ENCODE results near the gene GPR25. TPM values are rescaled to one million over a fixed set of nuclear protein-coding genes. Genes with fewer than 3 reads are reported as not detected.

The GPR25 gene, protein sequence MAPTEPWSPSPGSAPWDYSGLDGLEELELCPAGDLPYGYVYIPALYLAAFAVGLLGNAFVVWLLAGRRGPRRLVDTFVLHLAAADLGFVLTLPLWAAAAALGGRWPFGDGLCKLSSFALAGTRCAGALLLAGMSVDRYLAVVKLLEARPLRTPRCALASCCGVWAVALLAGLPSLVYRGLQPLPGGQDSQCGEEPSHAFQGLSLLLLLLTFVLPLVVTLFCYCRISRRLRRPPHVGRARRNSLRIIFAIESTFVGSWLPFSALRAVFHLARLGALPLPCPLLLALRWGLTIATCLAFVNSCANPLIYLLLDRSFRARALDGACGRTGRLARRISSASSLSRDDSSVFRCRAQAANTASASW
- total RNA-seq: not detected

DNA sequence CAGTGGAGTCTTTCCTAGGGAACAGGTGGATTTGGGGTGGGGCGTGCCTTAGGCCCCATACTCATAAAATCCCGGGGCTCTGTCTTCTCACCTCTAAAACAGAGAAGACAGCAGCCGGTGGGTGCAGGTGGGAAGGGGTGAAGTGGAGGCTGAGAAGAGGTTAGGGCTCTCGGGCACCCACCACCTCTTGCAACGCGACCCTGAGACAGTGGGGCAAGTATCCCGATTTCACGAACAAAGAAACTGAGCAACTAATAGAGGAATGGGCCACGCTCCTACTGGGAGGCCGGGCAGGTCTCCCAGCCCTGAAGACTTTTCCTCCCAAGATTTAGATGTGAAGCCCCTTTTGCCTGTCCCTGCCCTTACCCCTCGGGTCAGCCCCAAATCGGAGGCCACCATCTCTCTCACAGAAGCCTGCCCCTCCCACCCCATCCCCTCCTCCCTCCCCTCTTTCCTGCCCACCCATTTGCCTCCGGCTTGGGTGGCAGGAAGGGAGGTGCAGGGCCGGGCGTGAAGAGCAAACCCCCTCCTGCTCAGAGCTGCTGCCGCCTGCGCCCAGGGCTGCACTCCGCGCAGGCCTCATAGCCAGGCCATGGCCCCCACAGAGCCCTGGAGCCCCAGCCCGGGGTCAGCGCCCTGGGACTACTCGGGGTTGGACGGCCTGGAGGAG, at the start of gene GPR25:
Gene GPR25, plus strand, starts transcription at position 536 of the 670 bp plus-strand sequence. Its CDS starts 57 bp downstream, at position 593.
- no peaks in the 10 kb centered on the region for H3K9me3 Mint-ChIP-seq
- CTCF ChIA-PET: no interaction called here
- H3K27ac Mint-ChIP-seq: no peak within 1 kb of the TSS
- no peaks in the 10 kb centered on the region for H3K36me3 Mint-ChIP-seq (ENCODE audit: low read depth)
- no peak for DNase-seq
- peaks cover 41% of the 10 kb centered on the region for H3K27me3 Mint-ChIP-seq (ENCODE audit: low read depth)
- peak within 1 kb of the TSS; percentile 23 for H3K4me3 Mint-ChIP-seq
- H3K4me1 Mint-ChIP-seq (ENCODE audit: low read depth): peaks cover 18% of the 10 kb centered on the region
- intact Hi-C loops (cut with micrococcal nuclease): loop anchor here (10.0 kb wide), 1 partner anchor 428 kb away; no protein-coding TSS in a partner anchor

DNA sequence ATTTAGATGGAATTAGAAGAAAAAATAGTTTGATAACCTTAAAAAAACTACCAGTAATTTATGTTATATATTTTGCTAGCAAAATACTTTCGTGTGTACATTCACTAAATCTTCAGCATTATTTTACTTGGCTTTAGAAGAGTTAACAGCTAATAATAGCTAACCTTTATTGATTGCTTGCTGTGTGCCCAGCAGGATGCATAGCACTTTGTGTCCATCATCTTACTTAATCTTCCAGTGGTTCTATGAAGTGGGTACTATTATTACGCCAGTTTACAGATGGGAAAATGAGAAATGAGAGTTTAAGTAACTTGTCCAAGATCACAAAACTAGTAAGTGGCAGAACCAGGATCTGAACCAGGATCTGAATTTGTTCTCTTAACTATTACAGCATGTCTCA, 41.7 kb upstream of the GPR25 start:
- no peak for DNase-seq
- Mint-ChIP-seq H3K27me3 (ENCODE audit: low read depth) (no peaks in the 10 kb centered on the region), H3K36me3 (ENCODE audit: low read depth) (peaks cover under 1% of the 10 kb centered on the region), H3K4me1 (ENCODE audit: low read depth) (peaks cover 2% of the 10 kb centered on the region), H3K9me3 (peaks cover under 1% of the 10 kb centered on the region), H3K4me3 (no peak overlapping the region), H3K27ac (no peak overlapping the region)
- CTCF ChIA-PET: no interaction called here
- intact Hi-C loops (cut with micrococcal nuclease): no loop called here

DNA sequence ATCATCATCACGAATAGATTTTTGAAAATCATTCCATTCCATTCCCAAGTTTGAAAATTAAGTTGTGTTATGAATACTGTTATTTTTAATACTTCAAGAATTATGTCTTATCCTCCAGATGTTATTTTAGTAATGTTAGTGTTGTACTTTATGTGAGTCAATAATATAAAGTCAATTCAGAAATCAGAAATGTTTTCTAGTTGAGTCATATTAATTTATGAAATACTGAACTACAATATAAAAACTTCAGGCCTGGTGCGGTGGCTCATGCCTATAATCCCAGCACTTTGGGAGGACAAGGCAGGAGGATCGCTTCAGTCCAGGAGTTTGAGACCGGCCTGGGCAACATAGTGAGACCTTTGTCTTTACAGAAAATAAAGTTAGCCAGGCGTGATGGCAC, 38.4 kb upstream of the GPR25 start:
- Mint-ChIP-seq H3K4me3 (no peak overlapping the region), H3K27ac (no peak overlapping the region), H3K27me3 (ENCODE audit: low read depth) (no peaks in the 10 kb centered on the region), H3K9me3 (peaks cover 4% of the 10 kb centered on the region), H3K4me1 (ENCODE audit: low read depth) (no peaks in the 10 kb centered on the region), H3K36me3 (ENCODE audit: low read depth) (peaks cover 3% of the 10 kb centered on the region)
- no peak for DNase-seq
- intact Hi-C loops (cut with micrococcal nuclease): no loop called here
- CTCF ChIA-PET: no interaction called here

DNA sequence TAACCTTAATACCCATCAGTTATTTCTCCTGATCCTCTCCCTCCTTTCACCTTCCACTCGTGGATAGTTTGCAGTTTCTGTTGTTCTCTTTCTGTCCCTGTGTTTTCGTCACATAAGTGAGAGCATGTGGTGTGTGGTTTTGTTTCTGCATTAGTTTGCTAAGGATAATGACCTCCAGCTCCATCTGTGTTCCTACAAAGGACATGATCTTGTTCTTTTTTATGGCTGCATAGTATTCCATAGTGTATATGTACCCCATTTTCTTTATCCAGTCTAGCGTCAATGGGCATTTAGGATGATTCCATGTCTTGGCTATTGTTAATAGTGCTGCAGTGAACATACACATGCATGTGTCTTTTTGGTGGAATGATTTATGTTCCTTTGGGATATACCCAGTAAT, 36.6 kb upstream of the GPR25 start:
- H3K27ac Mint-ChIP-seq: no peak overlapping the region
- intact Hi-C loops (cut with micrococcal nuclease): no loop called here
- H3K4me3 Mint-ChIP-seq: no peak overlapping the region
- H3K27me3 Mint-ChIP-seq (ENCODE audit: low read depth): no peaks in the 10 kb centered on the region
- no peaks in the 10 kb centered on the region for H3K4me1 Mint-ChIP-seq (ENCODE audit: low read depth)
- CTCF ChIA-PET: interaction anchor here (0.6 kb wide), 1 partner anchor 214 kb away, joined by 4 read pairs; no protein-coding TSS in a partner anchor
- H3K9me3 Mint-ChIP-seq: peaks cover 4% of the 10 kb centered on the region
- DNase-seq: no peak
- H3K36me3 Mint-ChIP-seq (ENCODE audit: low read depth): peaks cover 3% of the 10 kb centered on the region

DNA sequence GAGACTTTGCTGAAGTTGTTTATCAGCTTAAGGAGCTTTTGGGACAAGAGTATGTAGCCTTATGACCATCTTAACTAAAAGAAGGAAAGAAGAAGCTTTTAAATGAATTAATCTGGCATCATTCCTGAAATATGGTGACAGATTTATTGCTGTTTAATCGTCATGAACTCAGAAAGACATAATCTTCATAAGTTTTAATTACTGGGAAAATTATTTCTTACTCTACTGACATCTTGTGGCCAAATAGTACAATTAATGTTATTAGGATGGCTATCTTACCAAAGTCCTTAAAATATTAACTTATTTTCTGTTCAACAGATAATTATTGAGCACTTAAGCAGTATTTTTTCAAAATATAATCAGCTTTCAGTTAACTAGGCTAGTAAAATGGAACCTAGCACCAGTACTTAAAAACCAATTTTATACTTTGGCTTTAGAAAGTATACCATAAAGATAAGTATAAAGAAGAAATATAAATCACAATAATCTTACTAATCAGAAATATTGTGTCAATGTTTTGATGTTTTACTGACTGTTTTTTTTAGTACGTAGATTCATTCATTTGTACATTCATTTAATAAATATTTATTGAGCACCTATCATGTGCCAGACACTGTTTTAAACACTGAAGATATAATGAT, 34.7 kb upstream of the GPR25 start:
- Mint-ChIP-seq H3K27me3 (ENCODE audit: low read depth) (no peaks in the 10 kb centered on the region), H3K36me3 (ENCODE audit: low read depth) (peaks cover 3% of the 10 kb centered on the region), H3K27ac (no peak overlapping the region), H3K4me1 (ENCODE audit: low read depth) (no peaks in the 10 kb centered on the region), H3K9me3 (peaks cover 4% of the 10 kb centered on the region), H3K4me3 (no peak overlapping the region)
- no peak for DNase-seq
- CTCF ChIA-PET: interaction anchor here (1.1 to 1.5 kb wide), 6 partner anchors 12 to 281 kb away, joined by 3 to 6 read pairs (median 3); no protein-coding TSS in a partner anchor
- intact Hi-C loops (cut with micrococcal nuclease): loop anchor here (1.0 kb wide), 2 partner anchors 216 to 279 kb away; no protein-coding TSS in a partner anchor

DNA sequence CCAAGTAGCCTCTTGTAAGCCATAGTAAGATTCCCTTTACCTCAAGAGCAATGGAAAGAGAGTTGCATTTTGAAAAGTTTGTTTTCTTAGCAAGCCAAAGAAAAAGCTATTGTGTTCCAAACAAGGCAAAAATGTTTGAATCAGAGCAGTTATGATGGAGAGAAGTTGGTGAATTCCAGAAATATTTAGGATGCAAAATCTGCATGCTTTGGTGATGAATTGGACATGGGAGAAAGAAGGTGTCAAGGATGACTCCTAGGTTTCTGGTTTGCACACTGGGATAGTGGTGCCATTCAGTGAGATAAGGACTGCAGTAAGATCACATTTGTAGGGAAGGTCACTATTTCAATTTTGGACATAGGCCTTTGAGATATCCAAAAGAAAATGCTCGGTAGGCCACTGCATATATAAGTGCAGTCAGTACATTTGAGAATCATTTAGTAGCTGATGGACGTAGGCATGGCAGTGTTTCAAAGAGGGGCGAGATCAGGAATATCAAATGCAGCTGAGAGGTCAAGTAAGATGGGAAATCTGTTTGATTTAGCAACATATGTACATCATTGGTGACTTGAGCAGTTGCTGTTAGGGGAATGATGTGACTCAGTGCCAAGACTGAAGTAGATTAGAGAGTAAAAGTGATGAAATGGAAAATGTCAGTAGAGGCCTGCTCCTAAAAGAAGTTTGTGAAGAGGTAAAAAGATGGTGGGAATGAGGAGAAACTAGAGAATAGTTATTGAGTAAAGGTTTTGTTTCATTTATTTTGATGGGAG, 33.9 kb upstream of the GPR25 start:
- no peak overlapping the region for H3K4me3 Mint-ChIP-seq
- CTCF ChIA-PET: interaction anchor here (0.7 to 1.5 kb wide), 3 partner anchors 12 to 280 kb away, joined by 3 read pairs; no protein-coding TSS in a partner anchor
- no peak overlapping the region for H3K27ac Mint-ChIP-seq
- peaks cover 4% of the 10 kb centered on the region for H3K9me3 Mint-ChIP-seq
- no peak for DNase-seq
- no peaks in the 10 kb centered on the region for H3K27me3 Mint-ChIP-seq (ENCODE audit: low read depth)
- intact Hi-C loops (cut with micrococcal nuclease): loop anchor here (1.0 kb wide), 2 partner anchors 217 to 280 kb away; no protein-coding TSS in a partner anchor
- H3K36me3 Mint-ChIP-seq (ENCODE audit: low read depth): peaks cover 3% of the 10 kb centered on the region
- H3K4me1 Mint-ChIP-seq (ENCODE audit: low read depth): no peaks in the 10 kb centered on the region

DNA sequence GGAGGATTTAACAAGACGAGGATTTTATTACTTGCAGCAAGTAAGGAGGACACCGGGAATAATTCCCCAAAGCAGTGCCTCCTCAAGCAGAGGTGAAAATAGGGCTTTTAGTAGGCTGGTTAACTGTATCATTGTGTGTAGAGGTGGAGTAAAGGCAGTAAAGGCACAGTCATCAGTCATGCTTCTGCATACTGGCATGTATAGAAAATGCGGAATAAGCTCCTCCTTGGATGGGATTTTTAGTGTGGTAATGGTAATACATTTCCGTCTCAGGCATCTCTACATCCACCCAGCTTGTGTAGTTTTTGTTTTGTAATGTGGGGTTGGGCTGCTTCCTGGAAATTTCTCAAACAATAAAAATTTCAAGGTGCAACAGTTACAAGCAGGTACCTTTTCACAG, 27.4 kb upstream of the GPR25 start:
- Mint-ChIP-seq H3K4me3 (no peak overlapping the region), H3K36me3 (ENCODE audit: low read depth) (peaks cover 12% of the 10 kb centered on the region)
- CTCF ChIA-PET: interaction anchor here (1.3 kb wide), 1 partner anchor 223 kb away, joined by 6 read pairs; no protein-coding TSS in a partner anchor

DNA sequence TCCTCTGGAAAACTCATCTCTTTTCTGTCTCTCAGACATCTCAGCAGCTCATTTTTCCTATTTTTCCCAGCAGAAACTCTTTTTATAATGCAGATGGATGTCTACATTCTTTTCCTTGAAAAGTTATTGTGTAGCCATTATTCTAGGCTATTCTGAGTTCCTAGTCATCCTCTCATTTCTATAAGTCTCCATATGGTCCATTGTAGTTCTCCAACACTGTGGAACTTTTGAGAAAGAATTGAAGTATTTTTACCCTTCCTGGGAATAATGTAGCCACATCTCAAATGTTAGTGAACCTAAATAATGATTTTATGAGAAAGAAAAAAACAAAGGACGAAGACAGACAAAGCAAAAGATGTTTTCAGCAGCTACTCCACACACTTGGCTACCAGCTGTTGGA, 26.4 kb upstream of the GPR25 start:
- intact Hi-C loops (cut with micrococcal nuclease): no loop called here
- no peaks in the 10 kb centered on the region for H3K4me1 Mint-ChIP-seq (ENCODE audit: low read depth)
- DNase-seq: no peak
- CTCF ChIA-PET: no interaction called here
- no peak overlapping the region for H3K4me3 Mint-ChIP-seq
- peaks cover 13% of the 10 kb centered on the region for H3K36me3 Mint-ChIP-seq (ENCODE audit: low read depth)
- H3K27ac Mint-ChIP-seq: no peak overlapping the region
- no peaks in the 10 kb centered on the region for H3K27me3 Mint-ChIP-seq (ENCODE audit: low read depth)
- no peaks in the 10 kb centered on the region for H3K9me3 Mint-ChIP-seq

More for the DNA sequence above, 27.4 kb upstream of the GPR25 start:
- Mint-ChIP-seq H3K4me1 (ENCODE audit: low read depth) (no peaks in the 10 kb centered on the region), H3K27ac (no peak overlapping the region), H3K9me3 (no peaks in the 10 kb centered on the region), H3K27me3 (ENCODE audit: low read depth) (no peaks in the 10 kb centered on the region)
- no peak for DNase-seq
- intact Hi-C loops (cut with micrococcal nuclease): no loop called here

DNA sequence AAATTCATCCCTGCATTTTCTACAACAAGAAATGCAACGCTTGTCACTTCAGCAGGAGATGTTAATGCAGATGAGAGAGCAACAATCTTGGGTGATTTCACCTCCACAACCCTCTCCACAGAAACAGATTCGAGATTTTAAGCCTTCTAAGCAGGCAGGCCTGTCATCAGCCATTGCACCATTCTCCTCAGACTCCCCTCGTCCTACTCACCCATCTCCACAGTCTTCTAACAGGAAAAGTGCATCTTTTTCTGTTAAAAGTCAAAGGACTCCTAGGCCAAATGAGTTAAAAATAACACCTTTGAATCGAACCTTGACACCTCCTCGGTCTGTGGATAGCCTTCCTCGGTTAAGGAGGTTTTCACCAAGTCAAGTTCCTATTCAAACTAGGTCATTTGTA, 23.4 kb upstream of the GPR25 start:
- Mint-ChIP-seq H3K27ac (no peak overlapping the region), H3K4me3 (no peak overlapping the region), H3K4me1 (ENCODE audit: low read depth) (no peaks in the 10 kb centered on the region), H3K27me3 (ENCODE audit: low read depth) (no peaks in the 10 kb centered on the region), H3K36me3 (ENCODE audit: low read depth) (peaks cover 18% of the 10 kb centered on the region), H3K9me3 (no peaks in the 10 kb centered on the region)
- no peak for DNase-seq
- intact Hi-C loops (cut with micrococcal nuclease): no loop called here
- CTCF ChIA-PET: no interaction called here

DNA sequence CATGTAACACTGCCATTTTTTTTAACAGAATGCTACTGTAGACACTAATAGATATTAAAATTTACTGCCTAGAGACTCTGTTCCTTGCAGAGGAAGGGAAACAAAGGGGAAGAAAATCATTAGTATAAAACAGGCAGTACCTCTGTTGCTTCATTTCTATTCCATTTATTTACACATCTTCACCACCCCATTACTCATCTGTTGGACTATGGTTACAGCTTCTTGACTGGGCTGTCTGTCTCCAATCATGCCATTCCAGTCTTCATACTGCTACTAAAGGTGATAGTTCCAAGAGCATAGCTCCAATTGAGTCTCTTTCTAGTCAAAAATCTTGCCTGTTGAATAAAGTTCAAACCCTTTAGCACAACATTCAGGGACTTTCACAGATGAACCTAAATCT, 22.2 kb upstream of the GPR25 start:
- Mint-ChIP-seq H3K27me3 (ENCODE audit: low read depth) (no peaks in the 10 kb centered on the region), H3K4me1 (ENCODE audit: low read depth) (no peaks in the 10 kb centered on the region), H3K4me3 (no peak overlapping the region), H3K27ac (no peak overlapping the region), H3K36me3 (ENCODE audit: low read depth) (peaks cover 20% of the 10 kb centered on the region), H3K9me3 (no peaks in the 10 kb centered on the region)
- CTCF ChIA-PET: interaction anchor here (0.6 to 1.4 kb wide), 2 partner anchors 12 to 39 kb away, joined by 3 read pairs; no protein-coding TSS in a partner anchor
- intact Hi-C loops (cut with micrococcal nuclease): no loop called here
- no peak for DNase-seq

DNA sequence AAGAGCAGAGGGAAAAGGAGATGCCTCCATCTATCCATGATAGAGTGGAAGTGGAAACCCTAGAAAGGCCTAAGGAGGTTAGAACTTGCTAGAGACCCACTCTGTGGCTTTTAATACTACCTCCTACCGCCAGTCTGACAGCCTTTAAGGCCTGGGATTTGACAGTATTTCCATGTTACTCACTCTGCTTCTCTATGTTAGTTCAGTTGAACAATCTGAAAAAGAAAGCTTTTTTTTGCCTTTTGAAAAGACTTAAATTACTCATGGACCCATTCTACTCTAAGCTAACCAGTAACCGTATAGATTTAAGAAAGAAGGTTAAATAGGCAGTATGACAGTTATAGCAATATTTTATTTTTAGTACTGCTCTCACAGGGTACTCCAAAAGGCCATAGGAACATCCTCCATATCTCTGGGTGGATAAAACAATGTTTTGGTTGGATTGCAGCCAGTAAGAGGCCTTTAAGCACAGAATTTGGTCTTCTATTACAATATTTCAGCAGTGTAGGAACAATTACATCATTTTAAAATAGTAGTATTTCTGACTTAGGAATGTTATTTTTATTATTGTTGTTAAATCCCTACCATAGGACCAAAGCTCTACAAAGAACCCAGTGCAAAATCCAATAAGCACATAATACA, 15.9 kb upstream of the GPR25 start:
- peaks cover 2% of the 10 kb centered on the region for H3K4me1 Mint-ChIP-seq (ENCODE audit: low read depth)
- peaks cover 12% of the 10 kb centered on the region for H3K36me3 Mint-ChIP-seq (ENCODE audit: low read depth)
- H3K27ac Mint-ChIP-seq: no peak overlapping the region
- no peaks in the 10 kb centered on the region for H3K27me3 Mint-ChIP-seq (ENCODE audit: low read depth)
- intact Hi-C loops (cut with micrococcal nuclease): no loop called here
- H3K9me3 Mint-ChIP-seq: no peaks in the 10 kb centered on the region
- H3K4me3 Mint-ChIP-seq: no peak overlapping the region
- DNase-seq: no peak
- CTCF ChIA-PET: no interaction called here

Data from activated naive CD4-positive, alpha-beta T cell treated with anti-CD3 and anti-CD28 coated beads for 36 hours (primary cell).